ENCODE data around the gene FAM72B. TPM values are rescaled to one million over a fixed set of nuclear protein-coding genes. Genes with fewer than 3 reads are reported as not detected.
"Not testable (repeated sequence)": the region's sequence is repeated elsewhere in the genome, so short reads cannot be mapped to it uniquely, and the experiment has no call there.

Gene FAM72B
- total RNA-seq, 3 donors from 2014 or later: 0.26 to 2.6 (median 0.89) TPM

GRCh38 chr1:121183867-121184266, 273 bp downstream of the FAM72B start:
- peak in 2 of 3 donors; percentile 31 to 58 for DNase-seq
- ATAC-seq; intact Hi-C loops (cut with DNase I, micrococcal nuclease): not testable (repeated sequence)

GRCh38 chr1:121178197-121178596, 5.9 kb downstream of the FAM72B start:
- peak; percentile 81 for ATAC-seq
- H3K9me3 ChIP-seq; DNase-seq; H3K4me3 ChIP-seq; intact Hi-C loops (cut with DNase I, micrococcal nuclease); H3K4me1 ChIP-seq (ENCODE audit: low read depth); H3K36me3 ChIP-seq (ENCODE audit: low read depth): not testable (repeated sequence)

More at GRCh38 chr1:121183867-121184266, 273 bp downstream of the FAM72B start:
- not testable (repeated sequence) for H3K9me3 ChIP-seq; H3K4me3 ChIP-seq; H3K36me3 ChIP-seq (ENCODE audit: low read depth); H3K4me1 ChIP-seq (ENCODE audit: low read depth)

GRCh38 chr1:121176649-121177048, 7.5 kb downstream of the FAM72B start:
- ATAC-seq; H3K4me3 ChIP-seq; intact Hi-C loops (cut with DNase I, micrococcal nuclease); DNase-seq; H3K4me1 ChIP-seq (ENCODE audit: low read depth); H3K9me3 ChIP-seq; H3K36me3 ChIP-seq (ENCODE audit: low read depth): not testable (repeated sequence)

DNA sequence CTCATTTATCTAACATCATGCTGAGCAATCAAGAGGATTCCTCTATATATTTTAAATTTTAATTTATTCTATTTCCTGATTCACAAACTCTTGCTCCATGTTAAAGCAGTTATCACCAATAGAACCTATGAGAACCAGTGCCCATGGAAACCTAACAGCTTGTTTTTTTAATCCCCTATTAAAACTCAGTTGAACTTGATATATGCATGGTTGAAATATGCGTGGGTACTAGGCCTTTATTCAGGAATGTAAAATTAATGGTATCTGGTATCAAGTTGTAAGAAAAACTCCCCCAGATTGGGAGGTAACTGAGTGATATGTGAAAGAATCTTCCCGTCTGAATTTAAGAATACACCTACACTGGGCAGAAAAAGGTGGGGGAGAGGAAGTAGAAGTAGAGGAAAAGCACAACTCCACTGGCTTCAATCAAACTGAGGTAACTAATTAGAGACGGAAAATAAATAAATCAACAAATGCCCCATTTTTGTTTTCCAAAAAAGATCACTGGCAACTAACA, 15.9 kb downstream of the FAM72B start:
- H3K36me3 ChIP-seq (ENCODE audit: low read depth); H3K9me3 ChIP-seq; ATAC-seq; DNase-seq; H3K4me1 ChIP-seq (ENCODE audit: low read depth); intact Hi-C loops (cut with DNase I, micrococcal nuclease); H3K4me3 ChIP-seq: not testable (repeated sequence)

DNA sequence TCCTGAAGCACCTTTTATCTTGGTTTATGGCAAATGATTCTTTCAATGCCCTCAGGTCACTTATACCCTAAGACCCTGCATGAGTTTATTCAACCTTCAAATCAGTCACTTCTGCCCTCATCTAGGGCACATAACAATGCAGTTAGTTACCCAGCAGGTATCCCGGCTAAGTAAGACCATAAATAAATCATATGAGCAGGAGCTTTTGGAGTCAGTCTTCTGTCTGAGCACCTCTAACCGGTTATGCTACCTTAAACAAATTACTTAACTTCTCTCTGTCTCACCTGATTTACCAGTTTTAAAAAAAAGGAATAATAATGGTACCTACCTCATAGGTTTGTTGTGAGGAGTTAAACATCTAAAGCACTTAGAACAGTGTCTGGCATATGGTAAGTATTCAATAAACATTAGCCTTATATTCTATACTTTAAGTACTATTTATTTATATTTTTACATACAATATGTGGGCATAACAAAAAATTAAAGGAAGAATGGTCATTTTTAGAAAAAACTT, 16.9 kb downstream of the FAM72B start:
- H3K4me1 ChIP-seq (ENCODE audit: low read depth); DNase-seq; H3K9me3 ChIP-seq; H3K36me3 ChIP-seq (ENCODE audit: low read depth); ATAC-seq; H3K4me3 ChIP-seq; intact Hi-C loops (cut with DNase I, micrococcal nuclease): not testable (repeated sequence)

- intact Hi-C loops (cut with DNase I, micrococcal nuclease); ATAC-seq; H3K9me3 ChIP-seq; H3K4me3 ChIP-seq; DNase-seq; H3K36me3 ChIP-seq (ENCODE audit: low read depth); H3K4me1 ChIP-seq (ENCODE audit: low read depth): not testable (repeated sequence)
Measured at GRCh38 chr1:121165296-121165695, 18.8 kb downstream of the FAM72B start.

GRCh38 chr1:121163850-121164757, 20.0 kb downstream of the FAM72B start:
- H3K36me3 ChIP-seq (ENCODE audit: low read depth); H3K4me3 ChIP-seq; ATAC-seq; DNase-seq; H3K4me1 ChIP-seq (ENCODE audit: low read depth); H3K9me3 ChIP-seq; intact Hi-C loops (cut with DNase I, micrococcal nuclease): not testable (repeated sequence)

DNA sequence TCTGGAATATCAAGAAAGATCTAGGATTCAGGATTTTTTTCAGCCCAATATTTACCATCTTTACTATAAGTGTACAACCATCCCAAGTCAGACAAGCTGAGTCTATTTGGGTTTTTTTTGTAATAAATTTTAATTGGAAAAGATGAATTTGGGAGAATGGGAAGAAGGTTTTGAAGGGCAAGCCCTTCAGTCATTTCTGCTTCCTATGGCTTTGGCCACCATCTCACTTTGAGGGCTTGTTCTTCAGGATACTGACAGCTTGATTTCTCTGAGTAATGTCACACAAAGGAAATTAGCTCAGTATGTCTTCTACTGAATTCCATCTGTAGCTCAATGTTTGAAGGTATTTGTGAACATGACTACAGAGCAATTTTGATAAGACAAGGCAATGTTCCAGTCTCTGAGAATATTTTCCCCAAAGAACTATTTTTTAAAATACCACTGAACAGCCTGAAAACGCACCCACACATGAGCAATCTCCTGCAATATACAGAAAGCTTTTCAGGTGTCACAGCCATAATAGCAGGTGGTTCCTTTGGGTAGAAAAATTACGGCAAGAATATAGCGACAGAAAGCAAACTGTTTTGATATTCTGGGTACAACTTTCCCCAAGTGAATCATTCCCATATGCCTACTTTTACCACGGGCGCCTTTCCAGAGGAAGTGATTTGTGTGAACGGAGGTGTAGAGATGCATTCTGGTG, 22.8 kb downstream of the FAM72B start:
- H3K4me1 ChIP-seq (ENCODE audit: low read depth); intact Hi-C loops (cut with DNase I, micrococcal nuclease); ATAC-seq; DNase-seq; H3K4me3 ChIP-seq; H3K9me3 ChIP-seq; H3K36me3 ChIP-seq (ENCODE audit: low read depth): not testable (repeated sequence)

DNA sequence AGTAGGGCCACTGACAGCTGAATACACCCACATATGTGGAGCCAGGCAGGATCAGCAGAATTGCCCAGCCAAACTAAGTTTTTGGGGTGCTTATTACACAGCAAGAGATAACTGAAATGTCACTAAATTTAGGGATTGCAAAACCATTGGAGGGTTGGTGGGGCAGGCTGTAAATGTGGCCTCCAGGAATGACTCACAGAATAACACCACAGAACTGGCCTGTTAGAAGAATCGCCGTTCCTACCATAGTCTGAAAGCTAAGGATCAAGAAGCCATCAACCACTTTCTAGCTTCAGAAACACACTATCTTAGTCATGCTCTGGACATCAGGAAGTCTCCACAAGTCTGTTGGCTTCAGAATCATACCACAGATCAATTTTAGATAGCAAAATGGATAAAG, 24.0 kb downstream of the FAM72B start:
- H3K36me3 ChIP-seq (ENCODE audit: low read depth); H3K4me3 ChIP-seq; intact Hi-C loops (cut with DNase I, micrococcal nuclease); H3K4me1 ChIP-seq (ENCODE audit: low read depth); H3K9me3 ChIP-seq; ATAC-seq; DNase-seq: not testable (repeated sequence)

DNA sequence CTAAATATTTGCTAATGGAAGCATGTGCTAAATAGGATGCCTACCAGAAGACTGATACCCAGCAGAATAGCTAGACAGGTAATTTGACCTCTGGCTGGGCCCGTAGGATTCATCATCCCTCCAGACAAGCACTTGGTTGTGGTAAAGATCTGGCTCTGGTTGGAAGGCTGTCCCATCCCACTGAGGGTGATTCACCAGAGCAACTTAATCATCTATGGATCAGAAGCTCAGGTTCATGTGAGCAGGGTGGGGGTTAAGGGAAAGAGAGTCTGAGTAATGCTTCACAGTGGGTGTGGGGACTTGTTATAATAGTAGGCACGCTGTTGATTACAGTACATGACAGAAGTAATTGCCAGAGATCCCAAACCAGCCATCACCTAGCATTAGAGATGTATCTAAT, 26.5 kb downstream of the FAM72B start:
- H3K4me3 ChIP-seq, ATAC-seq: not testable (repeated sequence)

DNA sequence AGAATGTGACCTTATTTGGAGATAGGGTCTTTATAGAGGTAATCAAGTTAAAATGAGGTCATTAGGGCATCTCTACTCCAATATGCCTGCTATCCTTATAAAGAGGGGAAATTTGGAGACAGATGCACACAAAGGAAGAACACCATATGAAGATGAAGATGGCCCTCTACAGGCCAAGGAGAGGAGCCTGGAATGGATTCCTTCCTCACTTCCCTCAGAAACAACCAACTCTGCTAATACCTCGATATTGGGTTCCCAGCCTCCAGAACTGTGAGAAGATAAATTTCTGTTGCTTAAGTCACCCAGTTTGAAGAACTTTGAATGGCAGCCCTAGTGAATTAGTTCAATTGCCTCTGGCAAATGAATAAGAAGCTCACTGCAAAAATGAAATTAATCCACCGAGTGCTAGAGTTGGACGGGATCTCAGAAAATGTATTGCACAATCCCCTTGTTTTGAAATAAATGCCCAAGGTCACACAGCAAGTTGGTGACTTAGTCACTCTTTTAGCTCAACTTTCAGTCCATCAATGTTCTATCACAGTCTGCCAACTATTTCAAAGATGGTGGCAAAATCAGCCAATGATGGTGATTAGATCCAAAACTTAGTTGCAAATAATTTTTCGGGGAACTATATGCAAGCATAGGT, 27.1 kb downstream of the FAM72B start:
- H3K9me3 ChIP-seq; H3K4me1 ChIP-seq (ENCODE audit: low read depth); ATAC-seq; intact Hi-C loops (cut with DNase I, micrococcal nuclease); DNase-seq; H3K4me3 ChIP-seq; H3K36me3 ChIP-seq (ENCODE audit: low read depth): not testable (repeated sequence)

More for the DNA sequence above, 26.5 kb downstream of the FAM72B start:
- H3K36me3 ChIP-seq (ENCODE audit: low read depth); H3K9me3 ChIP-seq; intact Hi-C loops (cut with DNase I, micrococcal nuclease); DNase-seq; H3K4me1 ChIP-seq (ENCODE audit: low read depth): not testable (repeated sequence)

- DNase-seq; H3K36me3 ChIP-seq (ENCODE audit: low read depth); H3K9me3 ChIP-seq; H3K4me3 ChIP-seq; ATAC-seq; H3K4me1 ChIP-seq (ENCODE audit: low read depth); intact Hi-C loops (cut with DNase I, micrococcal nuclease): not testable (repeated sequence)
Measured at GRCh38 chr1:121155671-121156358, 28.3 kb downstream of the FAM72B start.

GRCh38 chr1:121154811-121155210, 29.3 kb downstream of the FAM72B start:
- intact Hi-C loops (cut with DNase I, micrococcal nuclease); H3K9me3 ChIP-seq; ATAC-seq; H3K36me3 ChIP-seq (ENCODE audit: low read depth); H3K4me1 ChIP-seq (ENCODE audit: low read depth); DNase-seq; H3K4me3 ChIP-seq: not testable (repeated sequence)

Measured in mucosa of descending colon (tissue), 3 donors.